ENCODE data around the gene COL9A3.

The COL9A3 gene

GRCh38 chr20:62819494-62820174 is 2.8 kb downstream of the COL9A3 start:
- TF ChIP-seq CTCF (IDR thresholded peaks at IDR 0.05; ENCODE audit: unreplicated experiment in 3 of 3), result no peak
- peak overlapping the region in 1 of 3 experiments; percentile 16 for H3K4me3 Mint-ChIP-seq
- no peaks in the 10 kb centered on the region for H3K36me3 Mint-ChIP-seq (ENCODE audit: low read depth)
- H3K9me3 Mint-ChIP-seq, result no peaks in the 10 kb centered on the region
- H3K27ac Mint-ChIP-seq, result peak overlapping the region; percentile 66 to 78 (median 74)
- H3K4me1 Mint-ChIP-seq, result peaks cover 8% of the 10 kb centered on the region
- peaks cover 16% of the 10 kb centered on the region for H3K27me3 Mint-ChIP-seq (ENCODE audit: low read depth)

GRCh38 chr20:62820208-62820961 is 3.5 kb downstream of the COL9A3 start:
- H3K36me3 Mint-ChIP-seq (ENCODE audit: low read depth), result no peaks in the 10 kb centered on the region
- peaks cover 6% of the 10 kb centered on the region for H3K4me1 Mint-ChIP-seq
- H3K27ac Mint-ChIP-seq, result no peak overlapping the region
- H3K4me3 Mint-ChIP-seq, result no peak overlapping the region
- no peak for TF ChIP-seq CTCF (IDR thresholded peaks at IDR 0.05; ENCODE audit: unreplicated experiment in 3 of 3)
- H3K27me3 Mint-ChIP-seq (ENCODE audit: low read depth), result peaks cover 9% of the 10 kb centered on the region
- no peaks in the 10 kb centered on the region for H3K9me3 Mint-ChIP-seq

GRCh38 chr20:62820962-62821725 is 4.3 kb downstream of the COL9A3 start:
- no peak overlapping the region for H3K4me3 Mint-ChIP-seq
- no peak for TF ChIP-seq CTCF (IDR thresholded peaks at IDR 0.05; ENCODE audit: unreplicated experiment in 3 of 3)
- H3K27ac Mint-ChIP-seq, result no peak overlapping the region
- H3K36me3 Mint-ChIP-seq (ENCODE audit: low read depth), result no peaks in the 10 kb centered on the region
- no peaks in the 10 kb centered on the region for H3K4me1 Mint-ChIP-seq
- peaks cover 1% of the 10 kb centered on the region for H3K27me3 Mint-ChIP-seq (ENCODE audit: low read depth)
- no peaks in the 10 kb centered on the region for H3K9me3 Mint-ChIP-seq

GRCh38 chr20:62821726-62822210 is 4.9 kb downstream of the COL9A3 start:
- Mint-ChIP-seq H3K4me1 (no peaks in the 10 kb centered on the region), H3K27ac (no peak overlapping the region), H3K36me3 (ENCODE audit: low read depth) (no peaks in the 10 kb centered on the region), H3K27me3 (ENCODE audit: low read depth) (no peaks in the 10 kb centered on the region), H3K4me3 (no peak overlapping the region), H3K9me3 (no peaks in the 10 kb centered on the region)
- no peak for TF ChIP-seq CTCF (IDR thresholded peaks at IDR 0.05; ENCODE audit: unreplicated experiment in 3 of 3)

GRCh38 chr20:62822239-62822787 is 5.5 kb downstream of the COL9A3 start:
- no peaks in the 10 kb centered on the region for H3K4me1 Mint-ChIP-seq
- no peak for TF ChIP-seq CTCF (IDR thresholded peaks at IDR 0.05; ENCODE audit: unreplicated experiment in 3 of 3)
- H3K36me3 Mint-ChIP-seq (ENCODE audit: low read depth), result no peaks in the 10 kb centered on the region
- no peak overlapping the region for H3K4me3 Mint-ChIP-seq
- no peaks in the 10 kb centered on the region for H3K27me3 Mint-ChIP-seq (ENCODE audit: low read depth)
- H3K27ac Mint-ChIP-seq, result no peak overlapping the region
- no peaks in the 10 kb centered on the region for H3K9me3 Mint-ChIP-seq

Measured in nephron (organoid).